Measurements from ENCODE around the gene BHLHE23.

Gene BHLHE23

DNA sequence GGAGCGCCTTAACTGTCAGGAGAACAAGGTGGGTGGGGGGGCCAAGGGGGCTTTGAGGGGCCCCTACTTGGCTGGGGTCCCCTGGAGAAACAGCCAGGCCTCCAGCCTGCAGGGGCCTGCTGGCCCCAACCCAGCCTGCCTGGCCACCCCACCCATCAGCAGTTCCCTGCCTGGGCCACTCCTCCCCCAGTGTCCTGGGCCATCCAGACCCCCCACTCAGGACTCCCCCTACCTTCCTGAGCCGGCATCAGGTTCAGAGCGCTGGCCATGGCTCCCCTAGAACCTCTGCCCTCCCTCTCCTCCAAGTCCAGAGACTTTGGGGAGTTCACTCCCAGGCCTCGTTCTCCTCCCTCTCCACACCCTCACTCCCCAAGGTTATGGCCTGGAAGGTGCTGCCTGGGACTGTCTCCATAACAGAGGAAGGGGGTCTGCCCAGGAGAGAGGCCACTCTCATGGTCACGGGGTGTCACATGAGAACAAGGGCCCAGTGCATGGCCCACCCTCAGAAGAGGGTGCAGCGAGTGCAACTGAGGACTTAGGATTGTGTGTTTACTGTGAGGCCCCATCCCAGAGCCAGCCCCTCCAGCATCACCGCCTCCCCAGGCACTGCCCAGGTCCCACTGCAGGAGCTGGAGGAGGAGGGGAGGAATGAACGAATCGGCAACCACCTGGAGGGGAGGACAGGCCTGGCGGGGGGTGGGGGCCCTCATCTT is 48.2 kb downstream of the BHLHE23 start:
- DNase-seq: no peak

DNA sequence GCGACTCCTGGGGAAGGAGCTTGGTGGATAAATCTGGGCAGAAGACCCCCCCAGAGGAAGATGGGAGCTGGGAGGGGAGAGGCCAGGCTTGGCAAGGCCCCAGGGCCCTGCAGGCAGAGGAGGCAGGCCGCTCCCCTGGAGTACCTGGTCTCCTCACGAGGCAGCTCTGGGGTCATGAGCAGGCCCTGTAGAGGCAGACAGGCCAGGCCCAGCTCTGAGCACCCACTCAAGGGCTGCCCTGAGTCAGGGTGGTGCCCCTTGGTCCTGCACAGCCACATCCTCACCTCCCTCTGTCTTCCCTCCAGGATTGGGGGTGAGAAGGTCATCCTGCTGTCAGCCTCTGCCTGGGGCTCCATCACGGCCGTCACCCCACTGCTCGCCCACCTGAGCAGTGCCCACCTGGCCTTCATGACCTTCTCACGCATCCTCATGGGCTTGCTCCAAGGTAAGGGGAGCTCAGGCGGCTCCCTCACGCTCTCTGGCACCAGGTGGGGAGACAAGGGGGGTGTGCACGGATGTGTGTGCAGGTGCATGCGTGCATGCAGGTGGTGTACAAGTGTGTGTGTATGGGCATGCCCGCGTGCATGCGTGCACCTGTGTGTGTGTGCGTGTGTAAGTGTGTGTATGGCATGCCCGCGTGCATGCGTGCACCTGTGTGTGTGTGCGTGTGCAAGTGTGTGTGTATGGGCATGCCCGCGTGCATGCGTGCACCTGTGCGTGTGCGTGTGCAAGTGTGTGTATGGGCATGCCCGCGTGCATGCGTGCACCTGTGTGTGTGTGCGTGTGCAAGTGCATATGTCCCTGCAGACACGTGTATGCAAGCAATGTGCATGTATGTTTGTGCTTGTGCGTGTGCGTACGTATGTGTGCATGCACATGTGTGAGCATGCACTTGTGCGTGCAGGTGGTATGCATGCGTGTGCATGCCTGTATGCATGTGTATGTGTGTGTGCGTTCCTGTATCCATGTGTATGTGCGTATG is 49.3 kb downstream of the BHLHE23 start:
- no peak for DNase-seq

GRCh38 chr20:62956387-62957135 is 50.2 kb downstream of the BHLHE23 start:
- DNase-seq: no peak

All from amniotic stem cell (primary cell).